ENCODE measurements around the gene KCNQ5.

The KCNQ5 gene

GRCh38 chr6:73051147-73051546 lies 429.3 kb downstream of the KCNQ5 start:
- no peak for DNase-seq (ENCODE audit: low read depth)

GRCh38 chr6:73054958-73055357 lies 433.1 kb downstream of the KCNQ5 start:
- no peak for DNase-seq (ENCODE audit: low read depth)

DNA sequence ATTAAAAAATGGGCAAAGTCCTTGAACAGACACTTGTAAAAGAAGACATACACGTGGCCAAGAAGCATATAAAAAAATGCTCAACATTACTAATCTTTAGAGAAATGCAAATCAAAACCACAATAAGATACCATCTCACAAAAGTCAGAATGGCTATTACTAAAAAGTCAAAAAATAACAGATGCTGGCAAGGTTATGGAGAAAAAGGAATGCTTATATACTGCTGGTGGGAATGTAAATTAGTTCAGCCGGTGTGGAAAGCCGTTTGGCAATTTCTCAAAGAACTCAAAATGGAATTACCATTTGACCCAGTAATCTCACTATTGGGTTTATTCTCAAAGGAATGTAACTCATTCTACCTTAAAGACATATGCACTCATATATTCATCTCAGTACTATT lies 436.9 kb downstream of the KCNQ5 start:
- DNase-seq (ENCODE audit: low read depth) = peak; percentile 36

- no peak for DNase-seq (ENCODE audit: low read depth)
Measured at GRCh38 chr6:73062130-73062529, 440.3 kb downstream of the KCNQ5 start.

- DNase-seq (ENCODE audit: low read depth) = peak; percentile 46
Measured at GRCh38 chr6:73062837-73063236, 441.0 kb downstream of the KCNQ5 start.

GRCh38 chr6:73064266-73064665 lies 442.4 kb downstream of the KCNQ5 start:
- DNase-seq (ENCODE audit: low read depth) = no peak

DNA sequence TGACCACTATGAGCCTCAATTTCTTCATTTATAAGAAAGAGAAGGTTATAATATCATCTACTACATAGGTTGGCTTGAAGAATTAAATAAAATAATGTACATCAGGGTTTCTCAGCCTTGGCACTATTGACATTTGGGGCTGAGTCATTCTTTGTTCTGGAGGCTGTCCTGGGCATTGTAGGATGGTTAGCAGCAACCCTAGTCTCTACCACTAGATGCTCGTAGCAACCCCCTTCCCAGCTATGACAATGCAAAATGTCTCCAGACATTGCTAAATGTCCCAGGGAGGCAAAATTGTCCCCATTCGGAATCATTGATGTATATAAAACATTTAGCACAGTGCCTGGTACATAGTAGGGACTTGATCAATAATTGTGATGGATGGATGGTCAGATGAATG lies 451.4 kb downstream of the KCNQ5 start:
- DNase-seq (ENCODE audit: low read depth) = no peak

GRCh38 chr6:73074175-73074574 lies 452.3 kb downstream of the KCNQ5 start:
- DNase-seq (ENCODE audit: low read depth) = peak; percentile 39

GRCh38 chr6:73076211-73076954 lies 454.5 kb downstream of the KCNQ5 start:
- DNase-seq (ENCODE audit: low read depth) = no peak

DNA sequence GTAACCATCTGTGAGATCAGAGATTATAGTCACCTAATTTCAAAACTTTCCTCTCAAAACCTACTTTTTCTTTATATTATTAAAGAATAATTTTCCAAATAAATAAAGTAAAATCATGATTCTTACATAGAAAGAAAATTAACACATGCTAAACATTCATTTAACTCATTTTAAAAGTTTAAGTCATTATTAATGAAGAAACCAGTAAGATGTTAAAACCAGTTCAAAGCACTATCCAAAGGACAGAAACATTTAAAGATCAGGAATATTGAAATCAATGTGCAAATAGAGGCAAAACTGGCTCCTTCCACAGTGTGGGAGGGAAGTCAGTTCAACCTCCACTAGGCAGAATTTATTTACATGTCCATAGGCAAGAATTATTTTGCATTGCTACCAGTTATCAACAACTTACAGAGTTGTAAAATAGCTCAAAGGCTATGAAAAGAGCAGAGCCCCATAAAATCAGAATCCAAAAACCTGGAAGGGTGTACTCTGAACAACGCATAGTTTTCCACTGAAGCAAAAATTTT lies 456.5 kb downstream of the KCNQ5 start:
- no peak for DNase-seq (ENCODE audit: low read depth)

GRCh38 chr6:73078908-73079610 lies 457.2 kb downstream of the KCNQ5 start:
- no peak for DNase-seq (ENCODE audit: low read depth)

- peak; percentile 50 for DNase-seq (ENCODE audit: low read depth)
Measured at GRCh38 chr6:73079611-73079955, 457.7 kb downstream of the KCNQ5 start.

- DNase-seq (ENCODE audit: low read depth) = no peak
Measured at GRCh38 chr6:73079978-73080377, 458.1 kb downstream of the KCNQ5 start.

DNA sequence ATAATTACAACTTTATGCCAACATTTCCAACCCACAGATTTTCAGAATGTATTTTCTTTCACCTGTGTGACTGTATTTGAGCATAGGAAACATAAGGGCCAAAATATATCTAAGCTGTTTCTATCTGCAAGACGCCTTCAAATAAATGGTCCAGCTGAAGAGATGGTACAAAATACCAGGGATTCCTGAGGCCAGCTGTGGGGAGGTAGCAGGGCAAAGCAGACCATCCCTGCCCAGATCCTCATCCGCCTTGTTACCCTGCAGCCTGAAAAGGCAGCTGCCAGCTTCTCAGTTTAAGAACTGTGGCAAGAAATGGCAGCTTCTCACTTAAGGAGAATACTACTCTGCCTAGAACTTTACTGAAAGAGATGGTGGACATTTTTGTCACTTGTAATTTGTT lies 460.1 kb downstream of the KCNQ5 start:
- DNase-seq (ENCODE audit: low read depth) = no peak

- no peak for DNase-seq (ENCODE audit: low read depth)
Measured at GRCh38 chr6:73083886-73084285, 462.0 kb downstream of the KCNQ5 start.

DNA sequence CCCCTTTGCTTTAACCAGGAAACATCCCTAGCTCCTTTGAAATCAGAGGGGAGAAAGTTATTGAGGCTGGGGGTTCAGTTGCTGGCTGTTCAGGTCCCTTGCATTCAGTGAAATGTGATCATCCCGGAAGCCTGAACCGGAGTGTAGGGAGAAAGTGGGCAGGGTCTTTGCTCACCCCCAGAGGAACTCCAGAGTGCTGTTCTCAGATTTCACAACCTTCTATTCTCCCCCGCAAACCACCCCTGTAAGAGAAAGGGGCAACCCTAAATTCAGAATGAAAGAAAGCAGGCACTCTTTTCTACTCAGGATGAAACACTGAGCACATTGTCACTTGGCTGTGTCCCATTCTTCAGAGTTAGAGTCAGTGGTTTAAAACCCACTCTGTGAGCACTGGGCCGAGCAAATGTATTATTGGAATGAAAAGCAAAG lies 463.6 kb downstream of the KCNQ5 start:
- no peak for DNase-seq (ENCODE audit: low read depth)

GRCh38 chr6:73086726-73087125 lies 464.9 kb downstream of the KCNQ5 start:
- DNase-seq (ENCODE audit: low read depth) = no peak

GRCh38 chr6:73088138-73088813 lies 466.4 kb downstream of the KCNQ5 start:
- DNase-seq (ENCODE audit: low read depth) = no peak

GRCh38 chr6:73104921-73105320 lies 483.1 kb downstream of the KCNQ5 start:
- no peak for DNase-seq (ENCODE audit: low read depth)

- no peak for DNase-seq (ENCODE audit: low read depth)
Measured at GRCh38 chr6:73107016-73107415, 485.2 kb downstream of the KCNQ5 start.

DNA sequence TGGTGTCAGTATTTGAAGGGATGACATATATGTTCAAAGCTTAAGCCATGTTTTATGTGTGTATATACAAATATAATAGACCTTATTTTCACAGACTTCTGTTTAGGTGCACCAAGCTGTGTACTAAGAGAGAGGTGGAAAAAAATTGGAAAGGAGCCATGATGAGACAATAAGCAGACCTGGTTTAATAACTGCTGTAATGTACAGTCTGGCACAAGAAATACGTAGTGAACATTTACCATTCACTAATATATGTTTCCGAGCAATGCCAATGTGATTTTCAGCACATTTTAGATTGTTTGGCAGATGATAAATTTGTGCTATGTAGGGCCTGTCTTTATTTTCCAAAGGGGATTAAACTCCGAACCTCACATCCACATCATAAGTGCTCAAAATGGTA lies 487.1 kb downstream of the KCNQ5 start:
- no peak for DNase-seq (ENCODE audit: low read depth)

GRCh38 chr6:73109659-73110058 lies 487.8 kb downstream of the KCNQ5 start:
- DNase-seq (ENCODE audit: low read depth) = no peak

- DNase-seq (ENCODE audit: low read depth) = no peak
Measured at GRCh38 chr6:73116330-73116729, 494.5 kb downstream of the KCNQ5 start.

Measured in HS-27A (cell line).